Mucosa of descending colon (tissue), 3 donors: ENCODE measurements around the gene TRIM47. TPM values are rescaled to one million over a fixed set of nuclear protein-coding genes. Genes with fewer than 3 reads are reported as not detected.
A peak's percentile ranks its signal among the peaks of the same experiment; 100 is the strongest.

Source experiments
- ATAC-seq: fragments of 200-7000 bp; cut with Tn5 transposase; one replicate; pipeline ENCODE4 v1.9.1; 2020; ENCODE audit warnings: mild to moderate bottlenecking, moderate library complexity
- DNase-seq, 3 donors: peaks; one replicate each; pipeline ENCODE4 v3.0.0-alpha.2; 2020
- H3K36me3 ChIP-seq: fragments of 200-600 bp; one replicate; pipeline ENCODE4 v1.8.0; 2021; ENCODE audit warnings: low read depth, mild to moderate bottlenecking
- H3K4me1 ChIP-seq: fragments of 200-600 bp; one replicate; pipeline ENCODE4 v1.8.0; 2021; ENCODE audit warnings: low read depth, mild to moderate bottlenecking
- H3K4me3 ChIP-seq: fragments of 200-600 bp; one replicate; pipeline ENCODE4 v1.8.0; 2021; ENCODE audit warnings: mild to moderate bottlenecking
- H3K9me3 ChIP-seq: fragments of 200-600 bp; one replicate; pipeline ENCODE4 v1.8.0; 2021; ENCODE audit warnings: mild to moderate bottlenecking
- intact Hi-C, 2 donors: fragments of 100-400 bp; cut with DNase I in 1 of 2; cut with micrococcal nuclease in 1 of 2; formaldehyde crosslinking; loops; one replicate each; pipeline versions ENCODE4 v1.11.0 to v1.11.1; 2022; cut with DNase I, micrococcal nuclease
- total RNA-seq, 3 donors: library from RNA; stranded (reverse); fragmentation: NEBNext Ultra II Directional in 2 of 3; extraction: Animal tissue kit (Norgen Biotek cat#: 25700) in 2 of 3; gene quantifications; one replicate each; pipeline versions ENCODE4 v1.2.1 to v1.2.4, GENCODE V29; 2021 to 2023
- TF ChIP-seq, protein P1 (sequence below): fragments of 200-600 bp; IDR thresholded peaks from one replicate; pipeline ENCODE4 v1.8.0; 2022; ENCODE audit warnings: antibody characterized with exemption, mild to moderate bottlenecking
- donor health status: DM: no; HTN: no; CAD: no; lungs with moderate emphysema.
- donor health status: DM: no; HTN: no; CAD: no.
- donor health status: DM: no; HTN: yes; CAD: no.

TRIM47 gene
- total RNA-seq, 3 donors from 2014 or later = 44.5 to 77.4 (median 53.4) TPM

DNA sequence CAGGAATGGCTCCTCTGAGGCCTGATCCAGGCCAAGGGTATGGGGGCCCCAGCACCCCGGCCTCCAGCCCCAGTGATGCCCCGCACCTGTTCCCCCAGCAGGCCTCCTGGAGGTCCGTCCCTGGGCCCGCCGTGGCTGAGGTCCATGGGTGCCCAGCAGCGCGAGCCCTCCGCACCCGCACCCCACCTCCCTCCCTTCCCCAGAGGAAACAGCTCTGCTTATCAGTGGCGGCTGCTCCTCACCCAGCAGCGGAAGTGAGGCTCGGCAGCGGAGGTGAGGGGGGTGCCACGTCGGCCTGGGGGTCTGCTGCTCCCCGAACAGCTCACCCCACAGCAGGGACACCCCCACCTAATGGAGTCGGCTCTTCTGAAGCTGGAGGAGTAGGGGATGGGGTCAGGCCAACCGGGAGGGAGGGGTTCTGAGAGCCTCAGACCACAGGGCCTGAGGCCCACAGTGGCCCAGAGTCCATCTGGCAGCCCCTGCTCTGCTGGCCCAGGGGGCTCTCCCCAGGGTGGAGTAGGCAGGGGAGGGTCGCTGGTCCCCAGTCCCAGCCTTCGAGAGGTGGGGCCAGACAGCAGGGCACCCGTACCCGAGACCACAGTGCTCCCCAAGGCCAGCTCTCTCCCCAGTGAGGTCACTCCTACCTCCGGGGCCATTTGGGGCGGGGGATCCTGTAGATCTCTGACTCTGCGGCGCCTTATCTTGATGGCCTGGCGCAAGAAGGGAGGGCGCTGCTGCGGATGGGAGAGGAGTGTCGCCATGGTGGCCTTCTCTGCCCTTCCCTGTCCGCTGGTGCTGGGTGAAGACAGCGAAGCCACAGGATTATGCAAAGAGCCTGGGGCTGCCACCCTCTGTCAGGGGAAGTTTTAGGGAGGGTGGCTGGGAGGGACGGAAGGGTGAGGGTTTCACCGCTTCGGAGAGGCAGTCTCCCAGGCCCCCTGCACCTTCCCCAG is 34.5 kb downstream of the TRIM47 start, which contains the start of gene UNC13D:
Gene UNC13D, minus strand, starts transcription at position 828 of the 953 bp plus-strand sequence. Its CDS starts 67 bp downstream, at position 761.
- ATAC-seq (peak; percentile 33), DNase-seq (peak; percentile 46 to 85 (median 70))
- TF ChIP-seq, protein P1, sequence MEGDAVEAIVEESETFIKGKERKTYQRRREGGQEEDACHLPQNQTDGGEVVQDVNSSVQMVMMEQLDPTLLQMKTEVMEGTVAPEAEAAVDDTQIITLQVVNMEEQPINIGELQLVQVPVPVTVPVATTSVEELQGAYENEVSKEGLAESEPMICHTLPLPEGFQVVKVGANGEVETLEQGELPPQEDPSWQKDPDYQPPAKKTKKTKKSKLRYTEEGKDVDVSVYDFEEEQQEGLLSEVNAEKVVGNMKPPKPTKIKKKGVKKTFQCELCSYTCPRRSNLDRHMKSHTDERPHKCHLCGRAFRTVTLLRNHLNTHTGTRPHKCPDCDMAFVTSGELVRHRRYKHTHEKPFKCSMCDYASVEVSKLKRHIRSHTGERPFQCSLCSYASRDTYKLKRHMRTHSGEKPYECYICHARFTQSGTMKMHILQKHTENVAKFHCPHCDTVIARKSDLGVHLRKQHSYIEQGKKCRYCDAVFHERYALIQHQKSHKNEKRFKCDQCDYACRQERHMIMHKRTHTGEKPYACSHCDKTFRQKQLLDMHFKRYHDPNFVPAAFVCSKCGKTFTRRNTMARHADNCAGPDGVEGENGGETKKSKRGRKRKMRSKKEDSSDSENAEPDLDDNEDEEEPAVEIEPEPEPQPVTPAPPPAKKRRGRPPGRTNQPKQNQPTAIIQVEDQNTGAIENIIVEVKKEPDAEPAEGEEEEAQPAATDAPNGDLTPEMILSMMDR = no peak
- intact Hi-C loops = no loop called here
- peak within 1 kb of the TSS; percentile 6 for H3K4me3 ChIP-seq
- H3K9me3 ChIP-seq = no peaks in the 10 kb centered on the region
- H3K4me1 ChIP-seq = peaks cover 31% of the 10 kb centered on the region
- peaks cover 2% of the 10 kb centered on the region for H3K36me3 ChIP-seq

DNA sequence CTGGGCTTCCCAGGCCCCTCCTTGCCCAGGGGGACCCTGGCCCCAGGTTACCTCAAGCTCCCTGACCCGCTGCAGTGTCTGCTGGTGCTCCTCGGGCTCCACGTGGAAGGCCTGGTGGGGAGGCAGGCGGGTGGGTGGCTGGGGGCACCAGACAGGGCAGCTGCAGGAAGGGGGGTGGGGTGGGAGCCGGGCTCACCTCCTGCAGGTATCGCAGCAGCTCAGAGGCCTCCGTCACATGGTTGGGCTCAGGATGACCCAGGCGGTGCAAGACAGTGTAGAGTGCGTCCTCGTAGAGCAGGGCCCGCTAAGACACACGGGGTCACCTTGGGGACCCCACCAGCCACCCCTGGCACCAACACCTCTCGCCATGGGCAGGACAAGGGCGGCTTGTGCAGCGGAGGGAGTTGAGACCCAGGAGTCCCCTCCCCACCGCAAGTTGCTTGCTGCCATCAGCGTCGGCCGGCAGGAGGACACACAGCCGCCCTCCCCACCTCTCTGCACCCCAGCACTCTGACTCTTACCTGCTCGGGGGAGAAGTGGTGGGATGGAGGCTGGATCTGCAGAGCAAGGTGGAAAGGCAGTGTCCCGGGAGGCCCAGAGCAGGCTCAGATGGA is 35.3 kb downstream of the TRIM47 start:
- DNase-seq = no peak
- peak overlapping the region; percentile 6 for H3K4me3 ChIP-seq
- no peak for ATAC-seq
- peaks cover 2% of the 10 kb centered on the region for H3K36me3 ChIP-seq
- intact Hi-C loops = no loop called here
- H3K4me1 ChIP-seq = peaks cover 31% of the 10 kb centered on the region
- TF ChIP-seq, protein P1 = no peak
- no peaks in the 10 kb centered on the region for H3K9me3 ChIP-seq

DNA sequence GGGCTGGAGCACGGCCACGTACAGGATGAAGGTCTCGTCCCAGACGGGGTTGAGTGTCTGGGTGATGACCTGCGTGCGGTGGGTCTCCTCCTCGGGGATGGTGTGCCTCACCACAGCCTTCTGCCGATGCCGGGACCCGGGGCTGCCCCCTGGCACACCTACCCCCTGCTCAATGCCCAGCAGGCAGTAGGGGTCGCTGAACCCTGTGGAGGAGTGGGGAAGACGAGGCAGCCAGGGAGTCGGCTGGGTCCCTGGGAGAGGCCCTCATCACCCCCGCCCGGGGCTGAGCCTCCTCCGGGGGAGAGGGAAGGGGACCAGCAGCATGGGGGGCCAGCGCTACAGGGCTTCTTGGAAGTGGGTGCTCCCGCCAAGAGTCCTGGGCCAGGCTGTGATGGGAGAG is 36.0 kb downstream of the TRIM47 start:
- TF ChIP-seq, protein P1 = no peak
- DNase-seq = no peak

DNA sequence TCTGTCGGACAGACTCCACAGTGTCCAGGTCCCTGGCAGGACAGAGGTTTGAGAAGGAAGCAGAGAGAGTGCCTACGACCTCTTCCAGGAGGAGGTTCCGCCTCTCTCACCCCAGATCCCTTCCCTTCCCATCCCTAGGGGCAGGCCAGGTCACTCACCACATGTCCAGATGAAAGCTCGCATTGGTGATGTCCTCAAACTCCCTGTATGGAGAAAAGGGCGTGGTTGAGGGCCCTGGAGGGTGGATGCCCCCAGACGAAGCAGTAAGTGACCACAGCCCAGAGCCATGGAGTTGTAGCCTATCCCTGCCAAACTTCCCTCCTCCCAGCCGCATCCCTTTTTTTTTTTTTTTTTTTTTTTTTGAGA is 37.6 kb downstream of the TRIM47 start:
- ATAC-seq (no peak), DNase-seq (no peak)
- TF ChIP-seq, protein P1 = no peak
- H3K4me1 ChIP-seq = peaks cover 15% of the 10 kb centered on the region
- no peaks in the 10 kb centered on the region for H3K36me3 ChIP-seq
- intact Hi-C loops = no loop called here
- H3K9me3 ChIP-seq = no peaks in the 10 kb centered on the region
- H3K4me3 ChIP-seq = no peak overlapping the region

More for the DNA sequence above, 36.0 kb downstream of the TRIM47 start:
- no peak for ATAC-seq
- H3K9me3 ChIP-seq = no peaks in the 10 kb centered on the region
- H3K4me1 ChIP-seq = peaks cover 30% of the 10 kb centered on the region
- H3K4me3 ChIP-seq = no peak overlapping the region
- peaks cover 2% of the 10 kb centered on the region for H3K36me3 ChIP-seq
- intact Hi-C loops = no loop called here

DNA sequence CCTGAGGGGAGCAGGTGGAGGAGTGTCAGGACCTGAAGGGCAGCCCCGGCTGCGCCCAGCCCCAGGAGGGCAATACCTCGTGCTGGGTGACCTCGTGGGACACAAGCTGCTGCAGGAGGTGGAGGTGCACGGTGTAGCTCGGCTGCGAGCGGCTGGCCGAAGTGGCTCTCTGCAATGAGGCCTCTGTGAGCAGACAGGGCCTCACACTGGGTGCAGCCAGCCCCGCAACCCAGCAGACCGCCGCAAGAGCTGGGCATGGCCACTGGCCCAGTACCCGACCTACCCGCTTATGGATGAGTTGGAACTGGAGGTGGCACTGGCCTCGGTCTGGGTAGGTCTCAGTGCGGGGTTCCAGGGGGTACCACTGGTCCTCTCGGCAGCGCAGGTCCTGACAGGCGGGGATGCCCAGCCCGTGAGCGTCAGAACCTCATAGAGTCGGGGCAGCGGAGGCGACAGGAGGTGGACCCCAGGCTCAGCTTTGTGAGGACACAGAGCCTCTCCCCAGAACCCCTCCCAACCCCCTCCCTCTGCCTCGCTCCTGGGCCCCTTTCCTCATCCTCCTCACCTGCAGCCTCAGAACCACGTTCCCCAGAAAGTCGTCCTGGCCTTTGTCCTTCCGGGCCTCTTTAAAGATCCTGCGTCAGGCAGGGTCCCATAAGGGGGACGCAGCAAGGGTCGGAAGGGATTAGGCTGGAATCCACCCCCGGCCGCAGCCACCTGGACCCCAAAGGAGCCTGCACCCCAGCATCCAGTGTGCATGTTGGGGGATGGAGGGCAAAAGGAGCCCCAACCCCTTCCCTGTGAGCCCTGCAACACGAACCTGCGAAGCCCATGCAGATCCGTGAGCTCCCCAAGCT is 38.2 kb downstream of the TRIM47 start:
- DNase-seq = no peak
- intact Hi-C loops = no loop called here
- no peaks in the 10 kb centered on the region for H3K9me3 ChIP-seq
- ATAC-seq = no peak
- H3K36me3 ChIP-seq = no peaks in the 10 kb centered on the region
- H3K4me1 ChIP-seq = peaks cover 9% of the 10 kb centered on the region
- TF ChIP-seq, protein P1 = no peak
- H3K4me3 ChIP-seq = no peak overlapping the region
